Measurements from ENCODE around the gene LMO7. TPM values are rescaled to one million over a fixed set of nuclear protein-coding genes. Genes with fewer than 3 reads are reported as not detected.

The LMO7 gene
- total RNA-seq (2016; rRNA removed; fragmentation: Illumina TruSeq; extraction: Trizol) = 47.7 and 121 TPM in 2 replicates
- 14.4 and 17.3 TPM in 2 replicates for total RNA-seq (2016; cell fraction: cytosol; rRNA removed; fragmentation: Illumina TruSeq; extraction: Trizol; ENCODE audit: low read depth)
- total RNA-seq (2016; cell fraction: insoluble cytoplasmic fraction; rRNA removed; fragmentation: Illumina TruSeq; extraction: Trizol) = 41.5 and 129 TPM in 2 replicates
- 23.0 and 30.9 TPM in 2 replicates for total RNA-seq (2016; cell fraction: membrane; rRNA removed; fragmentation: Illumina TruSeq; extraction: Trizol)
- 246 and 252 TPM in 2 replicates for total RNA-seq (2016; cell fraction: nucleus; rRNA removed; fragmentation: Illumina TruSeq; extraction: Trizol)
- 31.4 and 34.0 TPM in 2 replicates for polyA plus RNA-seq (2011; rRNA removed)
- polyA plus RNA-seq (2011; cell fraction: cytosol; rRNA removed) = 9.1 and 11.5 TPM in 2 replicates
- 216 and 237 TPM in 2 replicates for polyA plus RNA-seq (2011; cell fraction: nucleus; rRNA removed)
- 50.1 and 98.6 TPM in 2 replicates for polyA plus RNA-seq (2012)
- polyA plus RNA-seq (2016; cell fraction: cytosol; fragmentation: Illumina TruSeq; extraction: Trizol; ENCODE audit: low read depth) = 1.3 and 1.8 TPM in 2 replicates
- polyA plus RNA-seq (2016; cell fraction: insoluble cytoplasmic fraction; fragmentation: Illumina TruSeq; extraction: Trizol; ENCODE audit: low read depth) = 21.5 and 26.6 TPM in 2 replicates
- polyA plus RNA-seq (2016; cell fraction: membrane; fragmentation: Illumina TruSeq; extraction: Trizol; ENCODE audit: low read depth) = 4.6 TPM in 2 replicates
- 237 TPM in 2 replicates for polyA plus RNA-seq (2016; cell fraction: nucleus; fragmentation: Illumina TruSeq; extraction: Trizol; ENCODE audit: insufficient read depth, low read depth)
- polyA minus RNA-seq (2011; rRNA and poly(A)+ RNA removed; ENCODE audit: low replicate concordance) = 45.7 and 74.9 TPM in 2 replicates
- polyA minus RNA-seq (2011; cell fraction: cytosol; rRNA and poly(A)+ RNA removed) = 28.7 and 31.4 TPM in 2 replicates
- 322 and 350 TPM in 2 replicates for polyA minus RNA-seq (2011; cell fraction: nucleus; rRNA and poly(A)+ RNA removed)
- Bru-seq, nascent RNA = percentile 96 among the genes with signal in this experiment
- BruChase-seq, experiment 1, labeled RNA remaining after a 6-hour chase = percentile 90 among the genes with signal in this experiment
- BruChase-seq, experiment 2, labeled RNA remaining after a 2-hour chase = percentile 94 among the genes with signal in this experiment
- long read RNA-seq, experiment 1, partial matches to known transcripts = 22 of 28 reads
- long read RNA-seq, experiment 1, other reads (novel, unspliced or antisense) = 6 of 28 reads
- long read RNA-seq, experiment 2, transcript LMO7-227 (1 exons, 2,039 nt) = major isoform, 8 of 20 reads
- long read RNA-seq, experiment 2, partial matches to known transcripts = 7 of 20 reads
- long read RNA-seq, experiment 2, other reads (novel, unspliced or antisense) = 5 of 20 reads

- in situ Hi-C loops (cut with HindIII; ENCODE audit: extremely low pct_ligation_motif_present, low pct_unique_long_range_greater_than_20kb) = no loop called here
- Histone ChIP-seq H3K4me3 (replicated peaks in 1 of 3; ENCODE audit: insufficient read depth in 1 of 3, low read depth in 2 of 3, low read length in 3 of 3) (peak within 1 kb of the TSS; percentile 63 to 85 (median 84)), H3K4me2 (ENCODE audit: low read depth, low read length) (peak within 1 kb of the TSS; percentile 92), H2AFZ (ENCODE audit: low read length) (peak within 1 kb of the TSS; percentile 52), H3K79me2 (ENCODE audit: insufficient read depth, low read length) (no peaks in the 10 kb centered on the region), H3K27ac (ENCODE audit: extremely low read length, insufficient read depth, low read length) (peak within 1 kb of the TSS; percentile 24), H3K4me1 (ENCODE audit: insufficient read depth, low read length) (peaks cover 36% of the 10 kb centered on the region), H4K20me1 (ENCODE audit: insufficient read depth, low read length) (no peaks in the 10 kb centered on the region), H3K27me3 (ENCODE audit: control insufficient read depth in 1 of 2, insufficient read depth in 2 of 2, low read length in 2 of 2) (no peaks in the 10 kb centered on the region; a peak in 1 of 5 replicates), H3K9me3 (ENCODE audit: low read length) (no peaks in the 10 kb centered on the region), H3K9ac (ENCODE audit: insufficient read depth, low read depth, low read length) (peak within 1 kb of the TSS; percentile 73), H3K36me3 (replicated peaks in 1 of 2; ENCODE audit: control insufficient read depth in 1 of 2, insufficient read depth in 2 of 2, low read length in 2 of 2) (no peaks in the 10 kb centered on the region)
- ATAC-seq (peak; percentile 76), FAIRE-seq (no peak), DNase-seq (ENCODE audit: low spot score) (peak; percentile 48)
- WGBS (ENCODE audit: low lambda C conversion rate) = 0% methylated on average over 8 of the region's 76 CpGs
- BruUV-seq (replicated peaks) = no TSS peak
- ChIA-PET CTCF (ENCODE audit: low intra/inter-chr PET ratio, low total read pairs) (no interaction called here), POLR2A (interaction anchor here (0.6 to 1.1 kb wide), 2 partner anchors 19 to 27 kb away, joined by 3 read pairs; no protein-coding TSS in a partner anchor)
- intact Hi-C loops (cut with micrococcal nuclease; ENCODE audit: unreplicated experiment) = loop anchor here (5.0 kb wide), 2 partner anchors 36 to 69 kb away; no protein-coding TSS in a partner anchor
- no peak for TF ChIP-seq TFDP2 (CRISPR knock-in tag; IDR thresholded peaks at IDR 0.05)
- TF ChIP-seq ZNF574 (CRISPR knock-in tag; IDR thresholded peaks at IDR 0.05) = peak; percentile 0; the same call in 1 of the 2 replicates
- TF ChIP-seq ZSCAN21 (CRISPR knock-in tag; IDR thresholded peaks at IDR 0.05; ENCODE audit: borderline replicate concordance) = 0 out of 2 replicates have a peak, but pooled peaks have one; percentile 14
- TF ChIP-seq ZIK1 (CRISPR knock-in tag; IDR thresholded peaks at IDR 0.05; ENCODE audit: borderline replicate concordance, low read depth) = peak; percentile 18; the same call in 1 of the 2 replicates
- no peak for TF ChIP-seq ZFP1 (CRISPR knock-in tag; IDR thresholded peaks at IDR 0.05)
- no peak for TF ChIP-seq HIVEP1 (CRISPR knock-in tag; IDR thresholded peaks at IDR 0.05)
- TF ChIP-seq HNF1A (IDR thresholded peaks at IDR 0.05; ENCODE audit: low read depth) = no peak
- TF ChIP-seq HNF1A (CRISPR knock-in tag; IDR thresholded peaks at IDR 0.05; ENCODE audit: borderline replicate concordance) = no peak
- TF ChIP-seq SALL2 (CRISPR knock-in tag; IDR thresholded peaks at IDR 0.05) = peak; percentile 67; the same call in 1 of the 2 replicates
- no peak for TF ChIP-seq ZKSCAN1 (IDR thresholded peaks at IDR 0.05; ENCODE audit: low read length)
These were observed at the start of gene LMO7 for GRCh38 chr13:75635828-75636435. Gene LMO7 (plus strand): TSS chr13:75636330. CDS start chr13:75636658, 328 bp downstream.

All from HepG2 (cell line).